GM19035 (cell line): ENCODE results near the gene PIGT.
A peak's percentile ranks its signal among the peaks of the same experiment; 100 is the strongest.

Source experiments
- ATAC-seq: cut with Tn5 transposase; IDR thresholded peaks from one replicate; pipeline ENCODE4 v1.9.1; 2021; ENCODE audit not compliant: unreplicated experiment

PIGT gene

DNA sequence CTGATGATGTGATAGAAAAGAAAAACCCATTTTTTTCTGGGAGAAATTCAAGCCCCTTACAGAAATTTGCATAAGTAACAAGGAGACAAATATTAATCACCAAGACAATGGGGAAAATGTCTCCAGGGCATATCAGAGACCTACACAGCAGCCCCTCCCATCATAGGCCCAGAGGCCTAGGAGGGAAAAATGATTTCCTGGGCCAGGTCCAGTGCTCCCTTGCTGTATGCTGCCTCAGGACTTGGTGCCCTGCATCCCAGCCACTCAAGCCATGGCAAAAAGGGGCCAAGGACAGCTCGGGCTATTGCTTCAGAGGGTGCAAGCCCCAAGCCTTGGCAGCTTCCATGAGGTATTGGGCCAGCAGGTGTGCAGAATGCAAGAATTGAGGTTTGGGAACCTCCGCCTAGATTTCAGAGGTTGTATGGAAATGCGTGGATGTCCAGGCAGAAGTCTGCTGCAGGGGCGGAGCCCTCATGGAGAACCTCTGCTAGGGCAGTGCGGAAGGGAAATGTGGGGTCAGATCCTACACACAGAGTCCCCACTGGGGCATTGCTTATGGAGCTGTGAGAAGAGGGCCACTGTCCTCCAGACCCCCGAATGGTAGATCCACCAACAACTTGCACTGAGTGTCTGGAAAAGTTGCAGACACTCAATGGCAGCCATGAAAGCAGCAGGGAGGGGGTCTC lies 15.5 kb upstream of the PIGT start:
- no peak for ATAC-seq

DNA sequence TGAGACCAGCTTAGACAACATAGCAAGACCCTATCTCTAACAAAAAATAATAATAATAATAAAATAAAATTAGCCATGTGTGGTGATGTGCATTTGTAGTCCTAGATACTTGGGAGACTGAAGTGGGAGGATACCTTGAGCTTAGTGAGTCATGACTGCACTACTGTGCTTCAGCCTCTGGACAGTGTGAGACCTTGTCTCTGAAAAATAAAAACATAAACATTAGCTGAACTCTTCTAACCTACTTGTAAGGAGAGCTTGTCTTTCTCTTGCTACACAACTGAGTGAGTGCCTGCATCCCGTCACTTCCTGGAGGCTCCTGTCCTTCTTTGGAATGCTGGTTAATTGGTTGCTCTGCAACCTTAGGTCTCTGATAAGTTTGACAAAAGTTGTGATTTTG lies 13.0 kb upstream of the PIGT start:
- no peak for ATAC-seq

DNA sequence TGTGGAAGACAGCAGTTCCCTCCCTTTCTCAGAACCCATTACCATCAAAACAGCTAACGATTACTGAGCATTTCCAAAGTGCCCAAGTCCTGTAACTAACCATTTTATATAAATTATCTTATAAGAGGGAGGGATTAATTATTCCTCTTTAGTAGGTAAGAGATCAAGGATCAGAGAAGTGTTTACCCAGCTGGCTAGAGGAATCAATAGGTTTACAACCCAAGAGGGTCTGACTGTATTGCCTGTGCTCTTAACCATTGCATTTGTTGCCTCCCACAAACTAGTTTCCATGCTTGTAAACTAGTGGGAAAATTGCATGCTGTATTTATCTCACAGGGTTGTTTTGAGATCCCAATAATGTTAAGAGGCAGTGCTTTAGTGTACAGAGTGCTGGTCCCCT lies 11.5 kb upstream of the PIGT start:
- no peak for ATAC-seq

DNA sequence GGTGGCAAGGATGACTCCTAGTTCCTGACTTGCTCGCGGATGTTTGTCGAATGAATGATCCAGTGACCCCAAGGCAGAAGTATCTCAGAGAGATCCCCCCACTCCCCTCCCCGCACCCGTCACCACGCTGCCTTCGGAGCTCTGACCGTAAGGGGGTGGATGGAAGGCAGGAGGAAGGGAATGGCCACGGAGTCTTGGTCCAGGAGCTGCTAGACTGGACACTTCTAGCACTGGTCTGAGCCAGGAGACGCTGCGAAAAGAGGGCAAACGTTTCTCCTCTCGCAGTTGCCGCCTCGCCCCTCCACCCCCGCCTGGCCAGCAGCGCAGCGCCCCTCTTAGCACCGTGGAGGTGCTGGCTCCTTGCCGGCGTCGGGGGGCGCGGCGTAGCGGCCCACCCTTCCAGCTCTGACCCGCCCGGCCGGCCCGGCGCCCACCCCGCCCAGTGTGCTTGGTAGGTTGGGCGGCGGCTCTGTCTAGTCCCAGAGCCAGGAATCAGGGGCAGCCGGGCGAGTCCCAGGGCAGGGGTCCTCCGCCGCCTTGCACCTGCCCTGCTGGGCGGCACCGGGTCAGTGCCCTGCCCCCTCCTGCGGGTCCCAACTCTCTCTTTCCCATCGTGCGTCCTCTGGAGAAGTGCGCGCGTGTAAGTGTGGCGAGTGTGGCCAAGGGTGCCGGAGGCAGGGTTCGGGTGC lies 10.2 kb upstream of the PIGT start:
- no peak for ATAC-seq

DNA sequence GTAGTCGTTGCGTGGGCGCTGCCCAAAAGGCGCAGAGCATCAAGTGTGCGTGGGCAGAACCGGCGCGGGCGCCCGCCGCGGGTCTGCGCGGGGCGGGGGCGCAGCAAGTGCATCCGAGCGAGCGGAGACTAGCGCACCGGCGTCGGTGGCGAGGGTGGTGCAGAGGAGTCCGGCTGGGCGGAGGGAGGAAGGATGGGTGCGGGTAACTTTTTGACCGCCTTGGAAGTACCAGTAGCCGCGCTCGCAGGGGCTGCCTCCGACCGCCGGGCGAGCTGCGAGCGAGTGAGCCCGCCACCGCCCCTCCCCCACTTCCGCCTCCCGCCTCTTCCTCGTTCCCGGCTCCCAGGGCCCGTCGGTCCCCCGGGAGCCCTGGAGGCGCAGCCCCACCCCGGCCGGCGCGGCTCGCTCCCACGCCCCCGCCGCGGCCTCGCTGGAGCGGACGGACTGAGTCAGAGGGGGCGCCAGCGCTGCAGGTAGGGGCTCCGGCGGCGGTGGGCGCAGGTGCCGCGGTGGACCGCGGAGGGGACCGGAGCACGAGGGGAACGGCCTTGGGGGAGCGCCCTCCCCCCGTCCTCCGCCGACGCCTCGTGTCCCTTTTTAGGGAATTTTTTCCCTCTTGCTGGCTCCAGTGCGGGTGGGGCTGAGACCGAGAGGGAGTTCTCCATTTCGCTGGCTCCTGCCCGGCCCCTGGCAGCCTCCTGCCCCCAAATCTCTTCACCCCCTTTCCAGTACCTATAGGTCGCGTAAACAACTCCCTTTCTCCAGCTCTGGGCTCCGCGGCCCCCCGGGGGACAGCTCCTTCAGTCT lies 9.5 kb upstream of the PIGT start:
- ATAC-seq: no peak

DNA sequence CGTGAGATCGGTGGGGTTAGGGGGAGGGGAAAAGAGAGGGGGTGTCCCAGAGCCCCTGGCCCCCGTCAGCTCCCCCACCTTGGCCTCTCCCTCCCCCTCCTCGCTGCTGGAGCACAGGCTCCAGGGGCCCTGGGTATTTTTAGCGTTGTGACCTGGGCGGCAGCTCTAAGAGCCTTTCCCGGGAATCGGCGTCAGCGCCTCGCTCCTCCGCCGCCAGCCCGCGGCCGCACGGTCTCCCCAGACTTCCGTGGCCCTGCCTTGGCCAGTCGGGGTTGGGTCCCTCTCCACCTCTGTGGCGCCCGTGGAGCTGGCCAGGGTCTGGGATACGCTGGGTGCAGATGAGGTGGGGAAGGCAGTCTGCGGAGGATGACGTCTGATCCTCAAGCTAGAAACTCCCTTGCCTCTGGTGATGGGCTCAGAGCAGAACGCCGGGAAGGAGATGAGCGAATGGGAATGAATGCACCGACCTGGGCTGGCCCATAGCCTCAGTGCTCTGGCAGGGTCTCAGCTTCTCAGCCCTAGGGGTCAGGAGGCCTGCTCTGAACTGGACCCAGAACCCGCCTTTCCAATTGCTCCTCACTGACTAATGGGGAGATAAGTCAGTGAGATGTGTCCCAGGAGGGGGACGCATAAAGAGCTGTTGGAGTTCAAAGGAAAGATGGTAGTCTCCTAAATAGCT lies 8.7 kb upstream of the PIGT start:
- no peak for ATAC-seq

DNA sequence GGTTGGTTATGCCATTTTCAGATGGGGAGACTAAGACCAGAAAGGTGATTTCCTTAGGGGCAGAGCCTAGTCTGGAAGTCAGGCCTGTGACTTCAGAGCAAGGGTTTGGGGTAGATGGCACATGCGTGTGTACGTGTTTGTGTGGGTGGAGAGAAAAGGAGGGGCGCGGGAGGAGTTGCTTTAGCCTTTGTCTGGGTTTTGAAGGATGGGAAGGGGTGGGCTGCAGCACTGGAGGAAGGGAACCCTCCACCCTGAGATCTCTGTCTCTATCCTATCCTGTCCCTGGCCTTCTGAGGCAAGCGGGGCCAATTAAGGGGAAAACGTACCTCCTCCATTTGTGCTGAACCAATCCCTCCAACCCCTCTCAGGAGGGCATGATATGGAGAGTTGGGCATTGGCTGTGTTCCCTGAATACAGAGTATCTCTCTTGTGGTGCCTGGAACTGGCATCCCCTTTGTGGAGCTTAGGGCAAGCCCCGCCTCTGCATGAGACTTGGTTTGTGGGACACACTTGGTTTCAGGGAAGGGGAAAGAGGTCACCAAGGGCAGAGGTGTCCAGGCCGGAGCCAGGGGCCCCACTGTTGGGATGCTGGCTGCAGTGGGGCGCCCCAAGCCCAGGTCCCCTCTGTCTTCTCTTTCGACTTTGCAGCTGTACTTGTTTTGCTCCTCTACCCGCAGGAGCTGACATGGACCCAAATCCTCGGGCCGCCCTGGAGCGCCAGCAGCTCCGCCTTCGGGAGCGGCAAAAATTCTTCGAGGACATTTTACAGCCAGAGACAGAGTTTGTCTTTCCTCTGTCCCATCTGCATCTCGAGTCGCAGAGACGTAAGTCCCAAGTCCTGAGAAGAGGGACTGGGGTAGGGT lies 7.9 kb upstream of the PIGT start, which contains the start of gene DBNDD2:
TSS of gene DBNDD2 (plus strand) at position 507 of the 863 bp plus-strand sequence. CDS start at position 686, 179 bp downstream.
- no peak for ATAC-seq

DNA sequence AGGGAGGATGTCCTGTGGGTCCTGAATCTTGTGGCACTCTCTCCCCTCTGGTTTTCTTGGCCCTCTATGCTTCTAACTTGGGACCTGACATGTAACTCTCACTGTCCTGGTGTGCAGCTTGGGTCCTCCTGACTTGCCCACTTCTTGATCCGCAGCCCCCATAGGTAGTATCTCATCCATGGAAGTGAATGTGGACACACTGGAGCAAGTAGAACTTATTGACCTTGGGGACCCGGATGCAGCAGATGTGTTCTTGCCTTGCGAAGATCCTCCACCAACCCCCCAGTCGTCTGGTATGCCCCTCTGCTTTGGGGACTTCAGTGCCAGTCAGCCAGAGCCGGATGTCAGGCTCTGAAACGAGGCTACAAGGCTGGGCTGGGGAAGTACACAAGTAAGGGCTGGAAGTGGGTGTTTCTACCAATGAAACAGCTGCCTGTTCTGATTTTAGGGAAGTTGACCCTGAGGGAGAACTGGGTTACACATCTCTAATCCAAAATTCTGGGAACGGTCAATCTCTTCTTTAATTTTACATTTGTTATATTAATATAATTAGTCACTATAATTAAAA lies 7.2 kb upstream of the PIGT start:
- ATAC-seq: no peak

DNA sequence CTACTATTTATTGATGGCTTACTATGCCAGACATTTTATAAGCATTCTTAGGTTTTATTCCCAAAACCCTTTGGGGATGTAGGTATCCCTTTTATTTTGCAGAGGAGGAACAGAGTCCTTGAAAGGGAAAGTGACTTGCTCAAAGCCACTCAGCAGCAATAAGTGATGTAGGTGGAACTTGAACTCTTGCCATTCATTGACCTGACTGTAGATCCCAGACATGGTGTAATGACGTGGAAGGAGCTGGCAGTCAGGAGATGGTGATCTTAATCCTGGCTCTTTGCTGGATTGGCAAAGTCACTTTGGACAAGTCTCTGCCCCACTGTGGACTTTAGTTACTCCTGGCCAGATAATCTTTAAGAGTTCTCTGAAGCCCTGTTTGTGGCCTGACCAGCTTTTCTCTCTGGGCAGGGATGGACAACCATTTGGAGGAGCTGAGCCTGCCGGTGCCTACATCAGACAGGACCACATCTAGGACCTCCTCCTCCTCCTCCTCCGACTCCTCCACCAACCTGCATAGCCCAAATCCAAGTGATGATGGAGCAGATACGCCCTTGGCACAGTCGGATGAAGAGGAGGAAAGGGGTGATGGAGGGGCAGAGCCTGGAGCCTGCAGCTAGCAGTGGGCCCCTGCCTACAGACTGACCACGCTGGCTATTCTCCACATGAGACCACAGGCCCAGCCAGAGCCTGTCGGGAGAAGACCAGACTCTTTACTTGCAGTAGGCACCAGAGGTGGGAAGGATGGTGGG lies 6.2 kb upstream of the PIGT start:
- ATAC-seq: no peak

DNA sequence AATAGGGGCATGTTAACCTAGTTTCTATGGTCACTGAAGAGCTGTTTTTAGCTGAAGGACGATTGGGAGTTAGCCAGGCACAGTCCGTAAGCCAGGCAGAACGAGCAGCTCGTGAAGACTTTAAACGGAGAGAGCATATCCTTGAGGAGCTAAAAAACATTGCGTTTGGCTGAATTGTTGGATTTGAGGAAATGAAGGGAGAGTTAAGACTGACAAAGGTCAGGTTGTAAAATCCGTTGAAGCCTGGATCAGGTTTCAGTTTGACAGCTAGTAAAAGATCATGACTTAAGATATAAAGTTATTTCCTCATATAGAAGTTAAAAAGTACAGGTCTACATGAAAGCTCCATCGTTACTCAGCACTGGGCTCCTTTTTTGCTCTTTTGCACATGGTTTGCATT lies 5.1 kb upstream of the PIGT start:
- no peak for ATAC-seq

DNA sequence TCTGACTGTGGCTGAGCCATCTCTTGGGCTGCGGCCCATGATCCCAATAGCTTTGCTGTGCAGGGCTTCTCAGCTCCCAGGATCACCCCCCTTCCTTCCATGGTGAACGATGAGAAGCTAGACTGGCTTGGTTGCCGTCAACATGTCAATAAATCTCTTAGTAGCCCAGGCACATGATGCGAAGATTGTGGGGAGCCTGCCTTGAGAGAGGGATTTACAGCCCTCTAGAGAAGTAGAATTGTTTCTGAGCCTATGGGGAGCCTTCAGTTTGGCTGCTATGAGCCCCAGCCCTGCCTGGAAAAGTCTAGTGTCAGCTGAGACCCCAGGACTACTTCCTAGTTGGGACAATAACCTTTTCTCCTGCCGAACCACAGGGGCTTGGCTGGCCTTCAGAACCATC lies 3.3 kb upstream of the PIGT start:
- ATAC-seq: no peak

DNA sequence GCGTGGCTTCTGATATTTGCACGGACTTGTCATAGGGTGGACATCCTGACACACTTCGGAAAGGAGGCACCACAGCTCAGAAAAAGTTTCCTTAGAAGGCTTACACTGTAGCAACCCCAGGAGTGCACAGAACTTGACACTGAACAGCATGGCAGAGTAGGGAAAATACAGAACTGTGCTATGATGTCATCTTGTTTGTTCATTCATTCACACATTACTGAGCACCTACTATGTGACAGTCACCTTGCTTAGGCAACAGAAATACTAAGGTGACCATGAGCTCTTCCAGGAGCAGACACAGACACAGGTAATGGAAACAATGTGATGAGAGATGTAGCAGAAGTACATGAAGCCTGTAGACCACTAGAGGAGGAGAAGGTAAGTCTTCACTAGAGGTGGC lies 2.5 kb upstream of the PIGT start:
- ATAC-seq: no peak

DNA sequence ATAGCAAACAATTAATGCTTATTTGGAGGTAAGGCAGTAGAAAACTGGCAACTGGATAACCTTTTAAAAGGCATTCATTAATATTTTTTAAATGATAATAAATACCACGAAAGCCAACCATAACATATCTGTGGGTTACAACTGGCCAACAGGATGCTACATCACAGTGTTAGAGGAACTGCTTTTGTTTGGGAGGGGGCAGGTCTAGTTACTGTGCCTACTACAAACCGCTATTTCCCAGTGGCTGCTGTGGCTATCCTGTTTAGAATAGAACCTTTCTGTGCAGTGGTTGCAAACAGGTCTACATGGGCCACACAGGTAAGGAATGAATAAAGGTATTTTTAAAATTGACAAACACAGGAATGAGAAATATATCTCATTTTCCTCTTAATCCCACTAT lies 976 bp downstream of the PIGT start:
- no peak for ATAC-seq

DNA sequence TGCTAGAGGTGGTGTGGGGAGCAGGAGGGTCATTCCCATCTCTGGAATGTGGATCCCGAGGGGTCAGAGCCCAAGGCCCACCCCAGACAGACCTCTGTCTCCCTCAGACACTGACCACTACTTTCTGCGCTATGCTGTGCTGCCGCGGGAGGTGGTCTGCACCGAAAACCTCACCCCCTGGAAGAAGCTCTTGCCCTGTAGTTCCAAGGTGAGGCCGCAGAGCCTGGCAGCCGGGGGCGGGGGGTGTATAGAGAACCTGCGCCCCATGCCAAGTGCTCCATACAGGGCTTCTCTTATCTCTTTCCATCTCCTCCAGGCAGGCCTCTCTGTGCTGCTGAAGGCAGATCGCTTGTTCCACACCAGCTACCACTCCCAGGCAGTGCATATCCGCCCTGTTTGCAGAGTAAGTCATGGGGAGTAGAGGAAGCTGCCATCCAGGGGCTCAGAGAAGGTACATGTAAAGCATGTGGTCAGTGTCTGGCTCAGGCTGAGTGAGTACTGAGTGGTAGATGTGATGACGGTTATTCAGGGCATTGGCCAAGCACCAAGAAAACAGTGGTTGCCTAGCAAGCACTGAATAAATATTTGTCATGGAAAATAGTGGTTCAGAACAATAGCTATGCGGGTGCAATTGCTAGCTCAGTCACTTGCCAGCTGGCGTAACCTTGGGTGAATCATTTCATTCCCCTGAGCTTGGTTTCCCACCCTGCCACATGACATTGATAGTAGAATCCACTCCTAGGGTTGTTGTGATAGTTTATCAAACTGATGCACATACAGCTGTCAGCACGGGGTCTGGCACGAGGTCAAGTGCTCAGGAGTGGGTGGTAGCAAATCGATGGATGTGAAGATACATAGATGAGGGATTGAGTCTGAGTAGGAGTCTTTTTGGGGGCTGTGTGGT lies 3.5 kb downstream of the PIGT start:
- ATAC-seq: peak; percentile 71

DNA sequence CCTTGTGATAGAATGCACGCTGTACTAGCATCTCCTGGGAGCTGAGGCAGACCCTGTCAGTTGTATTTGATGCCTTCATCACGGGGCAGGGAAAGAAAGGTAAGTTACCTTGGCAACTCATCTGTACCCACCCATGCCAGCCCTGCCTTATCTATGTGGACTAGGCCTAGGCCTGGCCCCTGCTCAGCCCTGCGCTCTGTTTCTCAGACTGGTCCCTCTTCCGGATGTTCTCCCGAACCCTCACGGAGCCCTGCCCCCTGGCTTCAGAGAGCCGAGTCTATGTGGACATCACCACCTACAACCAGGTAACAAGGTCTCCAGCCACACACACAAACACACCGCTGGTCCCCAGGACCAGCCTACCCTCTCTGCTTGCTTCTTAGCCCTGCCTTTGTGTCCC lies 4.2 kb downstream of the PIGT start:
- ATAC-seq: no peak

DNA sequence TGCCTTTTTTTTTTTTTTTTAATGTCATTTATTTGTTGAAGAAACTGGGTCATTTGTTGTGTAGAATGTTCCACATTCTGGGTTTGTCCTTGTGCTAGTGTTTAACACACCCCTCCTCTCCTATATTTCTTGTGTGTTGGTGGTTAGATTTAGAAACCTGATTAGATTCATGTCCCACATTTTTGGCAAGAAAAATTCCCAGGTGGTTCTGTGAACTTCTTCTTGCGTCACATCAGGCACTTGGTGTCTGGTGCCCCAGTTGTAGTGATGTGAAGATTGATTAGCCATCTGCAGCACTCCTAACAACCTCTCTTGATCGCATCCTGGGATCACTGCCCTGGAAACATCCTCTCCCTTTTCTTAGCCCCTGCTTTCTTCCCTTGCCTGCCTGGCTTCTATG lies 7.8 kb downstream of the PIGT start:
- no peak for ATAC-seq

DNA sequence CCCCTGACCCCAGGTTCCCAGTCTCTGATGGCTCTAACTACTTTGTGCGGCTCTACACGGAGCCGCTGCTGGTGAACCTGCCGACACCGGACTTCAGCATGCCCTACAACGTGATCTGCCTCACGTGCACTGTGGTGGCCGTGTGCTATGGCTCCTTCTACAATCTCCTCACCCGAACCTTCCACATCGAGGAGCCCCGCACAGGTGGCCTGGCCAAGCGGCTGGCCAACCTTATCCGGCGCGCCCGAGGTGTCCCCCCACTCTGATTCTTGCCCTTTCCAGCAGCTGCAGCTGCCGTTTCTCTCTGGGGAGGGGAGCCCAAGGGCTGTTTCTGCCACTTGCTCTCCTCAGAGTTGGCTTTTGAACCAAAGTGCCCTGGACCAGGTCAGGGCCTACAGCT lies 9.6 kb downstream of the PIGT start:
- no peak for ATAC-seq

DNA sequence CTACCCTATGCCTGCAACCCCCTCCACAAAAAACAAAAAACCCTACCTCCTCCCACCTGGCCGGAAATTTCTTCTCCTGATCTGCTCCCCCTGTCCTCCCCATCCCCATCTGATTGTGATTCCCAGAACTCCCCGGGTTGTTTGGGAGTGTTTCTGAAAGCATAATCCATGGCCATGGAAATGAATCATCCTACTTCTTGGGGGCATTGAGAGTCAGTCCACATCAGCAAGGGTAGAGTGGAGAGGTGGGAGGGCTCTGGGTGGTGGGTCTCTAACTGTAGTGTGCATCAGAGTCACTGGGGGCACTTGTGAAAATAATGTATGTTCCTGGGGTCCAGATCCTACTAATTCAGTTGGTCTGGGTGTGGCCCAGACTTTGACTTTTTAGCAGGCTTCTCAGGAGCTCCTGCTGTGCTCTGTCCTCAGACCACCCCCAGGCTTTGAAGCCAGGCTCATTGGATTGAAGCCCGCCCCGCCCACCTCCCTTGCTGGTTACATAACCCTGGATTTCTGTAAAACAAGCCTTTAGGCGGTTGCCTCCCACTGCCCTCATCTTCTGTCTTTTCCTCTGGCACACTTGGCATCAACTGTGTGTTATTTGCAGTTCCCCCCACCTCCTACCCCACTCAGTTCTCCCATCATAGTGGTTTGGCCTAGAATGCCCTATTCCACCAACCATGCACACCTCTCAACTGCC lies 10.5 kb downstream of the PIGT start:
- ATAC-seq: no peak
